NCI-H2107 (cell line): ENCODE measurements around the gene RCL1.

Experiments used
- DNase-seq: peaks from one replicate; lab custom pipeline; 2025; lab: John Stamatoyannopoulos, UW

Gene RCL1

DNA sequence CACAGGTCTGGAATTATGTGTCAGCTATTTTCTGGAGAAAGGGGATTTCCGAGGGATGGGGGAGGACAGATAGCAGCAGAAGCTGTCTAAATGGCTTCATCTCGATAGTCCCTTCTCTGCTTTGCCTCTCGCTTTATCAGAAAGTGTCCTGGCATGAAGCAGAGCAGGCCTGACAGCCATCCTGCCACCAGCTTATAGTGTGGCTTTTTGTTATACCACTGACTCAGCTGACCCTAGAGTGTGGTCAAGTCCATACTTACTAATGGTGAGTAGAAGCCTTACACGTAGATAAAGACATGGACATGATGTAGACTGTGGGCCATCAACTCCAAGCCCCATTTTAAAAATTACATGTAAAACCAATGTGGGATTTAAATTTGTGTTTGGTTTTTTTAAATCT is 50.0 kb downstream of the RCL1 start:
- no peak for DNase-seq

- no peak for DNase-seq
These were observed 51.5 kb downstream of the RCL1 start for GRCh38 chr9:4844056-4844838.

DNA sequence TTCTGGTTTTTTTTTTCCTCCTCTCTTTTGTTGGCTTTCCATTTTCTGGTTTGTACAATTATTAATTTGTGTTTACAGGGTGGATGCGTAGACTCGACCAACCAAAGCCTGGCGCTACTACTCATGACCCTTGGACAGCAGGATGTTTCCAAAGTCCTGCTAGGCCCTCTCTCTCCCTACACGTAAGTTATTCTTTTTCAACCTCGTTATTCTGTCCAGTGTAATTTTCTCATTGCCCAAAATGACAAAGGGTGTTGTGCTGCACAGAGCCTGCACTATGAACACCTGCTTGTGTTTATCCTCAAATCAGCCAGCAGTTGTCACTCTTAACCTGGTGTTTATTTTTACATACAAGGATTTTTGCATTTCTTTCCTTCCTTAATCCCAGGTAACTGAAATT is 56.6 kb downstream of the RCL1 start:
- no peak for DNase-seq

DNA sequence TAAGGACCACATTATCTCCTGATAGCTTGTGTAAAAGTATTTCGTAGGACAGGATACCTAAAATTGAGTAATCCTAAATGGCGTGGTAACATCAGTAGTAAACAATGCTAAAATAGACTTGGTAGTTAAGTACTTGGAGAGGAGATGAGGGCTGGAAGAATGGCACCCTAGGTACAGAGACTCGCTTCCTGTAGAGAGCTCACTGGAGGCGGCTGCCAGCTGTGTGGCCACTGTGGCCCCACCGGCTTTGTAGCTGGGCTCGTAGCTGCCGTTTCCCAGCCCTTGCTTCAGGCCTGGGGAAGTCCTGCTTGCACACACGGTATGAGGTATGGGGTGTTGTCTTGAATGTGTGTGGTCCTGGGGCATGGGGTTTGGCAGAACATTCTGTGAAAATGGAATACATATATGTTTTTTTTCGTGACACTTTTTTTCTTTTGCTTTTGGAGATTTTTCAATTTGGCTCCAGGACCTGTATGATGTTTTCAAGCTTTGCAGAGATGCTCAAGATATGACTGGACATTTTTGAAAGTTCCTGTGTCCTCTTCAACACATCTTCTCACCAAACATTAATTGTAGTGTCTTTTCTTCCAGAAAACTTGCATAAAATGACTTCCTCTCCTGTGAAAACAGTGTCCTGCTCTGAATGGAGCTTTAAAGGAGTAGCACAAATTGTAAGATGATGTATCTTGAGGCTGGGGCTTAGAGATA is 58.0 kb downstream of the RCL1 start:
- no peak for DNase-seq

DNA sequence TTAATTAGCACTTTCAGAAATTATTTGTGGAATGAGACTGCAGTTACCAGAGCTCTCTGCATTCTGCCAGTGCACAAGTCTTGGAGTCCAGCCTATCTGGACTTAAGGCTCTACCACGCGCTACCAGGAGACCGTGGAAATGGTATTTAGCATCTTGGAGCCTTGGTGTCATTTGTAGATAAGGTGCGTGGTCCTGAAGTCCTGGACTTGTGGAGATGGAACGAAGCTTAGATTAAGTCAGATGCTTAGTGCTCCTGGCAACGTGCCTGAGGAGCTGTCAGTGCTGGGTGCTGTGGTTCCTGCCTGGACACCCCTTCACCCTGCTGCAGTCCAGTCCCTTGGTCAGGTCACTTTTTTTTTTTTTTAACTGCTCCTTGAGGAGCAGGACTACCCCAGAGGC is 59.7 kb downstream of the RCL1 start:
- DNase-seq, result no peak

- no peak for DNase-seq
These were observed 61.5 kb downstream of the RCL1 start for GRCh38 chr9:4854265-4854590.

GRCh38 chr9:4855841-4856240 is 63.1 kb downstream of the RCL1 start:
- no peak for DNase-seq

- no peak for DNase-seq
These were observed 64.5 kb downstream of the RCL1 start for GRCh38 chr9:4857163-4857810.

- DNase-seq, result no peak
These were observed 66.3 kb downstream of the RCL1 start for GRCh38 chr9:4859035-4859434.

GRCh38 chr9:4860383-4860782 is 67.6 kb downstream of the RCL1 start:
- DNase-seq, result no peak

GRCh38 chr9:4861145-4861544 is 68.4 kb downstream of the RCL1 start:
- no peak for DNase-seq

GRCh38 chr9:4861736-4862451 is 69.2 kb downstream of the RCL1 start:
- no peak for DNase-seq

DNA sequence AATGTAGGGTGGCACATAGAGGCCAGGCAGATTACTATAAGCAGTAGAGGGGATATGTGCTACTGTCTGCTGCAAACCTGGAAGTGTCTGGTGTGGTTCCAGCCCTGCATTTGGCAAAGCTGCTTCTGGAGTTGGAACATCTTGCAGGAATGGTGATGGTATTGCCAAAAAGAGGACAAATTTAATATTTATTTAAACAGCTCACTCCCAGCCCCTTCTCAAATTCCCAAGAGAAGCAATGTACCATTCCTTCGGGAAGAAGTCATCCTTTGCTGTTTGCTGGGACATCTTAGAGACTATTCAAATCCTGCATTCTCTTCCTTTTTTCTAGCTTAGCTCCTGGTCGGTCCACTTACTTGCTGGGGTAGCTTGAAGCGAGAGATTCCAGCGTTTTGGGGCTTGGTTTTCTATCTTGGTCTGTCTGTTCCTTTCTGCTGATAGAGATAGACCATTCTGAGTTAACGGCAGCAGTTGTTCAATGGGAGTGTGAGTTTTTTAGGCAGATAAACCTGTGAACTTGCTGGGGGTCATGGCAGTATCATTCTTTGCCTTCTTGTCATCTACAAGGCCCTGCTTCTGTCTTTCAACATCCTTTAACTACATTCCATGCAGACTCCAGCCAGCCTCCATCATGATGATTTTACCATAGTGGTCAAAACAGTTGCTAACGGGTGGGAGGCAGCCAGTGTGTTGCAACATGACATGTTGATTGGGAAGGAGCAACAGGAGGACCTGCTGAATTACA is 69.9 kb downstream of the RCL1 start:
- no peak for DNase-seq

DNA sequence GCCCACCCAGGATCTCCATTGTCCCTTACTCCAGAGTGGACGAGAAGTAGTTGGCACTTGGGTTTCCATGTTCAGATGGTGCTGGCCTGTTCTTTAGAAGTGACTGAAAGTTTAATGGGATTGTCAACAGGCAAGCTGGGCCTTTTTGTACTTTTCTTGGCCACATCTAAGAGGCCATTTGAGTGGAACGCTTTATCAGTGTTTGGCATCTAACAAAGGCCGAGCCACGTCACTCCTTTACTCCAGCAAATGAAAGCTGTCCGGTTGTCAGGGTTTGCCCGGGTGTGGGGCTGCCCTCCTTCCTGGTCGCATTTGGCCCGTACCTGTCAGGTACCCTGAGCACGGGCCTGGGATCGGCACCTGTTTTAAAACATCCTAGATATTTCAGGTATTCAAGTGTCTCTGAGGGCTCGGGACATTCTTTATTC is 71.5 kb downstream of the RCL1 start:
- no peak for DNase-seq

DNA sequence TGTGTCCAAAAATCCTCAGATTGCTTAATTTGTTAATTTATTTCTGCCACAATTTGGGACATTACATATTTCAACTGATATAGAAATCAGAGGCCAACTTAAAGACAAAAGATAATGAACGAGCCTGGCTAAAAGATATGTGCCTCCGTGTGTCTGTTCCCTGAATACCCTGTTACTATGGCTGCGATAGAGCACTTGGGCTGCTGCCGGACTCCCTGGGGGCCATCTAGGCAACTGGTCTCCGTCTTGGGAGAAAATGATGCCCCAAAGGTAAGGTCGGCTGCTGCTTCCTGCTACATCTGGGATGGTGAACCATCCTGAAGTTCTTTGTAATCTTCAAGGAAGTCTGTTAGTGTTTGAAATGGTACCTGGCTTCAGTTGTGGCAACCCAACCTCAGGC is 72.0 kb downstream of the RCL1 start:
- DNase-seq, result no peak

- DNase-seq, result no peak
These were observed 72.9 kb downstream of the RCL1 start for GRCh38 chr9:4865681-4866080.

DNA sequence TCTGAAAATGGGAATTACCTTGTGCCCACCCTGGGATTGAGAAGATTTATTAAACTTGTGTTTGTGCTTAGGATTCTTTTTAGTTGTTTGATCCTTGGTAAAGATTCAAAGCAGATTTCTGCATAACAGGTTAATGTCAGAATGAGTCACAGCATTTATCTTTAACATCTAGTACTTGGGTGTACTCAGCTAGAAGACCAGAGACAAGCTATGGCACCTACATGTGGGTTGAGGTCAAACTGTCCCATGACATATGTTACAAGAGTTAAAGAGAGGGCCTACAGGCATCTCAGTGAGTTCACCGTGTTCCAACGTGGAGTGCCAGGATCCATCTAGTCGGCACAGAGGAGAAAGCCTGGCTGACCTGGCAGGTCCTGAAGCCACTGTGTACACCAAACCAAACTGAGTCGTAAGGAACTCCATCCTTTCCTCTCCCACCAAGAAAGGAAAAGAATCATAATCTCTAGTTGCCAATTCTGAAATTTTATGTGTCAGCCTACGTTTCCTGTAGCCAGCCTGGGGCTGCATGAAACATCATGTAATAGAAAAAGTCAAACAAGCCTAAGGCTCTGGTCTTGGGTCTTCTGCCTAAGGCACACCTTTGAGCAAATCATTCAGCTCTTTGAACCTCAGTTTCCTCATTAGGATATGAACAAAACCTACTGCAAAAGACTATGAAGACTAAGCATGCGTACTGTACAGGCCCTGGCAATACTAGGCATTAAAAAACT is 73.7 kb downstream of the RCL1 start:
- DNase-seq, result no peak

GRCh38 chr9:4873066-4873465 is 80.3 kb downstream of the RCL1 start:
- no peak for DNase-seq

DNA sequence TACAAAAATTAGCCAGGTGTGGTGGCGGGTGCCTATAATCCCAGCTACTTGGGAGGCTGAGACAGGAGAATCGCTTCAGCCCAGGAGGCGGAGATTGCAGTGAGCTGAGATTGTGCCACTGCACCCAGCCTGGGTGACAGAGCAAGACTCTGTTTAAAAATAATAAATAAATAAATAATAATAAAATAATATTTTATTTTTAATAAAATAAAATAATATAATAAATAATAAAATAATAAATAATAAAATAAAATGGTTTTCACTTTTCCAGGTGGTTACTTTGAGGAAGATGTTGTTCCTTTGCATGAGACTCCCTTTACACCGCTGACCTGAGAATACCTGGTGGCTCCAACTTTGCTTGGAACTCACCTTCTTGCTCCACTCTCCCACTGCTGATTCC is 82.8 kb downstream of the RCL1 start:
- no peak for DNase-seq

- no peak for DNase-seq
These were observed 86.4 kb downstream of the RCL1 start for GRCh38 chr9:4879115-4879558.

DNA sequence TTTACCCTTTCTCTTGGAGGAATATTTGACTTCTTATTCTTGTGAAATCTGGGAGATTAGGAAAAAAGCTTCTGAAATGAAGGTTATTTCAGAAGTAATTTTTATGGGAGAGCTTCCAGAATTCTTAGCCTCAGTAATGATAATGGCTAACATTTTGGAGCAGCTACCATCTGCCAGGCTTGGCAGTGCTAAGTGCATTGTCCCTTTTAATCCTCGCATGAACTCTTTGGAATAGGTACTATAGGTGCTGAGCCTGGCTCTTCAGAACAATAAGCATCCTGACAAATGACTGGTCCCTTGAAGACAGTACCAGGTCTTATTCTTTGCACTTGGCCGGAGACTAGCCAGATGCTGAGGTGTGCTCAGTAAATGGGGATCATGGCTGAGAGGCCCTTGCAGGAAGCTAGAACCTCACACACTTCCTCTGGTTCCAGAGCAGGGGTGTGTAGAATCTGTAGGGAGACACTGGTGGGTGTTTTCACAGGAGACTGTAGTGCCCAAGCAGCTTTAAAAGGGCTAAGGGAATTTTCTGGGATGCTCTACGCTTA is 90.7 kb downstream of the RCL1 start:
- DNase-seq, result no peak
